Nephron (organoid): Measurements from ENCODE around the gene KIAA1614.

ENCODE experiments used
- H3K27ac Mint-ChIP-seq, 3 experiments: 2 replicates each; pipeline ENCODE4 v1.8.0; 2020; ENCODE audit warnings: mixed read lengths in 3 of 3, mild to moderate bottlenecking in 2 of 3, moderate library complexity in 1 of 3
- H3K27me3 Mint-ChIP-seq: 2 replicates; pipeline ENCODE4 v1.8.0; 2021; ENCODE audit warnings: low read depth, mild to moderate bottlenecking, moderate library complexity, mixed read lengths
- H3K36me3 Mint-ChIP-seq: 2 replicates; pipeline ENCODE4 v1.8.0; 2020; ENCODE audit warnings: low read depth, mixed read lengths
- H3K4me1 Mint-ChIP-seq: 2 replicates; pipeline ENCODE4 v1.8.0; 2020; ENCODE audit warnings: mixed read lengths
- H3K4me3 Mint-ChIP-seq, 3 experiments: 2 replicates each; pipeline ENCODE4 v1.8.0; 2020; ENCODE audit warnings: mild to moderate bottlenecking in 3 of 3, mixed read lengths in 3 of 3, moderate library complexity in 2 of 3
- H3K9me3 Mint-ChIP-seq: 2 replicates; pipeline ENCODE4 v1.8.0; 2020; ENCODE audit warnings: mixed read lengths
- TF ChIP-seq, protein P1 (sequence below), 3 experiments: fragments of 200-600 bp; sonication (generic); IDR thresholded peaks; one replicate each; pipeline ENCODE4 v1.5.0; 2021; ENCODE audit warnings: antibody characterized with exemption in 3 of 3; ENCODE audit not compliant: unreplicated experiment in 3 of 3

Gene KIAA1614

DNA sequence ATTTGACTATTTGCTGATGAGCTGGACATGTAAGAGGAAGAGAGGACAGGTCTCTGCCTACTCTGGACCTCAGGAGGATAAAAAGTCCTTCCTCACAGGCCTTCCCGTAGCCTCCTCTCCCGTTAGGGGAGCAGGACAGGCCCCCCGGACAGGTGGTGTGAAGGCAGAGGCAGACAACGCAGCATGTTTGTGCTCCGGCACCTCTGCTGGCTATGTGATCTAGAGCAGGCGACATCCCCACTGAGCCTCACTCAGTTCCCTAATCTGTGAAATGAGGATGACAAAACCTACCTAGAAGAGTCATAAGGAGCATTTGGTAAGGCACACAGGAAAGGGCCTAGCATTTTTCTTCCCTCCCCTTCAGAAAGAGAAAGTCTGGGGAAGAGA lies 34.8 kb downstream of the KIAA1614 start:
- Mint-ChIP-seq H3K27me3 (no peaks in the 10 kb centered on the region), H3K4me1 (peaks cover 22% of the 10 kb centered on the region), H3K4me3 (no peak overlapping the region), H3K27ac (peak overlapping the region in 1 of 3 experiments; percentile 15), H3K9me3 (no peaks in the 10 kb centered on the region), H3K36me3 (peaks cover 31% of the 10 kb centered on the region)
- TF ChIP-seq, protein P1, sequence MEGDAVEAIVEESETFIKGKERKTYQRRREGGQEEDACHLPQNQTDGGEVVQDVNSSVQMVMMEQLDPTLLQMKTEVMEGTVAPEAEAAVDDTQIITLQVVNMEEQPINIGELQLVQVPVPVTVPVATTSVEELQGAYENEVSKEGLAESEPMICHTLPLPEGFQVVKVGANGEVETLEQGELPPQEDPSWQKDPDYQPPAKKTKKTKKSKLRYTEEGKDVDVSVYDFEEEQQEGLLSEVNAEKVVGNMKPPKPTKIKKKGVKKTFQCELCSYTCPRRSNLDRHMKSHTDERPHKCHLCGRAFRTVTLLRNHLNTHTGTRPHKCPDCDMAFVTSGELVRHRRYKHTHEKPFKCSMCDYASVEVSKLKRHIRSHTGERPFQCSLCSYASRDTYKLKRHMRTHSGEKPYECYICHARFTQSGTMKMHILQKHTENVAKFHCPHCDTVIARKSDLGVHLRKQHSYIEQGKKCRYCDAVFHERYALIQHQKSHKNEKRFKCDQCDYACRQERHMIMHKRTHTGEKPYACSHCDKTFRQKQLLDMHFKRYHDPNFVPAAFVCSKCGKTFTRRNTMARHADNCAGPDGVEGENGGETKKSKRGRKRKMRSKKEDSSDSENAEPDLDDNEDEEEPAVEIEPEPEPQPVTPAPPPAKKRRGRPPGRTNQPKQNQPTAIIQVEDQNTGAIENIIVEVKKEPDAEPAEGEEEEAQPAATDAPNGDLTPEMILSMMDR (IDR thresholded peaks at IDR 0.05; ENCODE audit: unreplicated experiment in 3 of 3) = no peak

DNA sequence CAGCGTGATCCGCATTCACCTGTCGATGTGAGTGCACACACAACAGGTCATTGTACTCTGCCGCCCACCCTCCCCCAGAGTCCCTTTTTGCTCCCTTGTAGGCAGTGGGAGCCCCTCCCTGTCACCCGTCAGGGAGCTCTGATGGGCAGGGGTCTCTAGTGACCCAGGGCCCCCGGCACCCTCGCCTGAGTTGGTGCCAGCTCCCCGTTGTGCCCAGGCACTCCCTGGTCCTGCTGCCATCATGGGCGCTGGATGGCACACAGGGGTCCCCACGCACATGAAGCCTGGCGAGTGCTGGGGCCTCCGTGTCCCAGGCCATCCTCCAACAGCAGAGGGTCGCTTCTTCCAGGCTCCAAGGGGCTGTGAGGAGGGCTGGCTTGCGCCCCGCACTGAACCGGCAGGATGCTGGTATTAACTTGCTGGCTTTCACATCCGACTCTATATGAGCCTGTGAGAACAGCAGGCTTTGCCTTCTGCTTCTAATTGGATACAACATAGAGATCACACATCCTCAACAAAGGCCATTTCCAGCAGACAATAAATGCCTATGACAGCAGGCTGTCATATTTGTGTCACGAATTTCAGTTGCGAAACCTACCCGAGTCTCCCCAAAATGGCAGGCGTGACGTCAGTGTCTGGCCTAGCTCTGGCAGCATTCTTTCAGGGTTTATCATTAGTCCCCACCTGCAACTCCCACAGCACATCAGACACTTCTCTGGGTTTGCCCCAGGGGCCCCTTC lies 35.4 kb downstream of the KIAA1614 start:
- TF ChIP-seq, protein P1 (IDR thresholded peaks at IDR 0.05; ENCODE audit: unreplicated experiment in 3 of 3) = no peak
- Mint-ChIP-seq H3K27ac (peak overlapping the region; percentile 62 to 89 (median 81)), H3K27me3 (no peaks in the 10 kb centered on the region), H3K9me3 (no peaks in the 10 kb centered on the region), H3K4me1 (peaks cover 22% of the 10 kb centered on the region), H3K36me3 (peaks cover 28% of the 10 kb centered on the region), H3K4me3 (no peak overlapping the region)

DNA sequence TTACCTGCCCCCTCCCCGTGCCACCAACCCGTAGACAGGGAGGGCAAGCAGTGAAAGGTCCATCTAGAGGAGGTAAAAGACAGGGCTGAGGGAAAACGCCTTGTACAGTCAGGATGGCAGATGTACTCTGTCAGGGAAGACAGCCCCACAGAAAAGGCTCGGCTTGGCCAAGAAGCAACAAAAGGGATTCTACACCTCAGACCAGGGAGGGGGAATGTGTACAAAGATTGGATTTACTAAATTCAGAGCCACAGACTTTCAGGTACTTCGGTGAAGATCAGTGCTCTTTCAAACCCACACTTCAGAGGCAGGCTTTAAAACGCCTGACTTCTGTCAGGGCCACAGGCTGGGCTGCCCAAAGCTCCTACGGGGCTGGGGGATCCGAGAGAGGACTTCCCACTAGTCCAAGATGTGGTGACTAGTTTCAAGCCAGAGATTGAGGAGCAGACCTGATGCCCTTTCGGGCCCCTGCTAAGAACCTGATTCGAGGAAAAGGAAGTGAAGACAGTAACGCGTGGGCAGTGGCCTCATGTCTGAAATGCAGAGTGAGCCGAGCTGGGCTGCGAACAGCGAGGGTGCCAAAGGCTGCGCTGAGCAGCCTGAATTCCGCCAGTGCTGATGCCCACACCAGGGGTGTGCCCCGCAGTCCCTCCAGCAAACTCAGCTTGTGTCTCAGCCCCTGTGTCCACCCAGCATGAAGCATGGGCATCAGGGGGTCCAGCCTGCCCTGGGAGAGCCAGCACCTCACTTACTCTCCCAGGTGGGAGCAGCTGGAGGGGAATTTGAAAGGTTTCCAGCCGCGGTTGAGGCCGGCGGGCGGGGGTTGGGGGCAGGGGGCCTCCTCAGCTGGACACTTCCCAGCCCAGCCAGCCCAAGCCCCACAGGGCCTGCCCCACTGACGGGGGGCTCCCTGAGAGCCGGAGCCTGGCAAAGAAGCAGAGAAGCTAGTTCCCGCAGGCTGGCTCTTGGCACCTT lies 36.2 kb downstream of the KIAA1614 start:
- peaks cover 22% of the 10 kb centered on the region for H3K4me1 Mint-ChIP-seq
- no peaks in the 10 kb centered on the region for H3K9me3 Mint-ChIP-seq
- H3K36me3 Mint-ChIP-seq = peaks cover 28% of the 10 kb centered on the region
- peak overlapping the region; percentile 62 to 89 (median 81) for H3K27ac Mint-ChIP-seq
- H3K27me3 Mint-ChIP-seq = no peaks in the 10 kb centered on the region
- TF ChIP-seq, protein P1 (IDR thresholded peaks at IDR 0.05; ENCODE audit: unreplicated experiment in 3 of 3) = no peak
- peak overlapping the region in 2 of 3 experiments; percentile 32 to 43 for H3K4me3 Mint-ChIP-seq

DNA sequence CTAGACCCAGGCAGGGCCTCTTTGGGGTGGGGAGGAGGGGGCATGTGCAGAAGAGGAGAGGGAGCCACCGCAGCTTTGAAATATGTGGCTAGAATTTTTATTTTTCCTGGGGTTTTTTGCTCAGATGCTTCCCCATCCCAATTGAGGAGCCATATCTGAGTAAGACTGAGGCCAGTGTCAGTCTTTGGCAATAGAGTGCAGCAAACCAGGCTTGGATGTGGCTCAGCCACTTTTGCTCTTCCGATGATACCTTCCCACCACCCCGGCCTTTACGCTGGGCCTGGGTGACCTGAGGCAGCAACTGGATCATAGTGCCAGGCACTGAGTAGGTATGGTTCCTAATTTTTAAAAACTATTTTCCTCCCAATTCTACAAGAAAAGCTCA lies 36.9 kb downstream of the KIAA1614 start:
- peaks cover 27% of the 10 kb centered on the region for H3K36me3 Mint-ChIP-seq
- no peaks in the 10 kb centered on the region for H3K9me3 Mint-ChIP-seq
- peaks cover 22% of the 10 kb centered on the region for H3K4me1 Mint-ChIP-seq
- H3K4me3 Mint-ChIP-seq = no peak overlapping the region
- peak overlapping the region in 1 of 3 experiments; percentile 37 for H3K27ac Mint-ChIP-seq
- H3K27me3 Mint-ChIP-seq = no peaks in the 10 kb centered on the region
- TF ChIP-seq, protein P1 (IDR thresholded peaks at IDR 0.05; ENCODE audit: unreplicated experiment in 3 of 3) = no peak

DNA sequence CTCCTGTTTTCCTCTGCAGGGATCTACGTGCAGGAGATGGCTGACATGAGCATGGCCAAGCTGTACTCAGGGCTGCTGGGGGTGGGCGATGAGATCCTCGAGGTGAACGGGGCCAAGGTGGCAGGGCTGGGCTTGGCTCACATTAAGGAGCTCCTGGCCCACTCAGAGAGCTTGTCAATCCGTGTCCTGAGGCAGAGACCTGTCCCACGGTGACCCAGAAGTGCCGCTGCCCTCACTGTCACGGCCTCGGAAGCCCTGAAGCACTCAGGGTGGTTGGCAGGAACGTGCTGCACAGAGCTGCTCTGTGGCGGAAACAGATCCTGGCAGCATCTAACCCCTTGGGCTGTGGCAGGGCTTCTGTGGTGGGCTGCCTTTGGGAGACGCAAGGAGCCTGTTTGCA lies 37.6 kb downstream of the KIAA1614 start:
- Mint-ChIP-seq H3K4me3 (no peak overlapping the region), H3K9me3 (no peaks in the 10 kb centered on the region), H3K36me3 (peaks cover 32% of the 10 kb centered on the region), H3K27ac (peak overlapping the region in 1 of 3 experiments; percentile 37), H3K4me1 (peaks cover 22% of the 10 kb centered on the region), H3K27me3 (no peaks in the 10 kb centered on the region)
- TF ChIP-seq, protein P1 (IDR thresholded peaks at IDR 0.05; ENCODE audit: unreplicated experiment in 3 of 3) = no peak
